ENCODE measurements around the gene OR4D9. TPM values are rescaled to one million over a fixed set of nuclear protein-coding genes. Genes with fewer than 3 reads are reported as not detected.
"Not testable (repeated sequence)": the region's sequence is repeated elsewhere in the genome, so short reads cannot be mapped to it uniquely, and the experiment has no call there.

OR4D9 gene
- total RNA-seq, 6 experiments from 2014 or later = not detected

DNA sequence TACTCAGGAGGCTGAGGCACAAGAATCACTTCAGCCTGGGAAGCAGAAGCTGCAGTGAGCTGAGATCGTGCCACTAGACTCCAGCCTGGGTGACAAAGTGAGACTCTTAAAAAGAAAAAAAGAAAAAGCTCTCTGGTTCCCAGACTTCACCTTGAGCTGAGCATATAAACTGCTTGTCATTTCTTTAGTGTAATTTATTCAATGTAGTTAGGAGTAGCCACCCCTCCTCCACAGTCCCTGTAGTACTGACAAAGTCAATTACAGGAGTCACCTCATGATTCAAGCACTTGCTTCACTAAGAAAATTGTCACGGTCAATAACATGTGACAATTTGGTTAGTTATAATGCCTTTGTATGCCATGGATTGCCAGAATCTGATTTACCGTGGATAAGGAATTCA, 31.0 kb upstream of the OR4D9 start:
- TF ChIP-seq, protein P1, sequence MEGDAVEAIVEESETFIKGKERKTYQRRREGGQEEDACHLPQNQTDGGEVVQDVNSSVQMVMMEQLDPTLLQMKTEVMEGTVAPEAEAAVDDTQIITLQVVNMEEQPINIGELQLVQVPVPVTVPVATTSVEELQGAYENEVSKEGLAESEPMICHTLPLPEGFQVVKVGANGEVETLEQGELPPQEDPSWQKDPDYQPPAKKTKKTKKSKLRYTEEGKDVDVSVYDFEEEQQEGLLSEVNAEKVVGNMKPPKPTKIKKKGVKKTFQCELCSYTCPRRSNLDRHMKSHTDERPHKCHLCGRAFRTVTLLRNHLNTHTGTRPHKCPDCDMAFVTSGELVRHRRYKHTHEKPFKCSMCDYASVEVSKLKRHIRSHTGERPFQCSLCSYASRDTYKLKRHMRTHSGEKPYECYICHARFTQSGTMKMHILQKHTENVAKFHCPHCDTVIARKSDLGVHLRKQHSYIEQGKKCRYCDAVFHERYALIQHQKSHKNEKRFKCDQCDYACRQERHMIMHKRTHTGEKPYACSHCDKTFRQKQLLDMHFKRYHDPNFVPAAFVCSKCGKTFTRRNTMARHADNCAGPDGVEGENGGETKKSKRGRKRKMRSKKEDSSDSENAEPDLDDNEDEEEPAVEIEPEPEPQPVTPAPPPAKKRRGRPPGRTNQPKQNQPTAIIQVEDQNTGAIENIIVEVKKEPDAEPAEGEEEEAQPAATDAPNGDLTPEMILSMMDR (IDR thresholded peaks at IDR 0.05) = no peak
- H3K4me1 Mint-ChIP-seq (ENCODE audit: low read depth) = no peaks in the 10 kb centered on the region
- H3K27me3 Mint-ChIP-seq (ENCODE audit: insufficient read depth) = no peaks in the 10 kb centered on the region; the same call in 1 of the 2 replicates
- H3K27ac Mint-ChIP-seq = no peak overlapping the region
- H3K4me3 Mint-ChIP-seq = no peak overlapping the region
- no peaks in the 10 kb centered on the region for H3K9me3 Mint-ChIP-seq
- H3K36me3 Mint-ChIP-seq (ENCODE audit: low read depth) = no peaks in the 10 kb centered on the region
- no peak for DNase-seq

DNA sequence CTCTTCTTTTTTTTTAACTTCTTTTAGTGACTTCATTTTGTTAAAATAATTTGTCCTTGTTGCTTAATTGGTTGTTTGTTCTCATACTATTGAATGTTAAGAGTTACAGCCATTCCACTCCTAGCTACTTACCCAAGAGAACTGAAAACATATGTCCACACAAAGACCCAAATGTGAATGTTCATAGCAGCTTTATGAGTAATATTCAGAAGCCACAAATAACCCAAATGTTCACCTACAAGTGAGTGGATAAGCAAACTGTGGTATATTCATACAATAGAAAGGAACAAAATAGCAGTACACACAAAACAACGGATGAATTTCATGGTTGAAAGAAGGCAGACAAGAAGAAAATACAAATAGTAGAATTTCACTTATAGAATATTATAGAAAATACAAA, 9.4 kb upstream of the OR4D9 start:
- TF ChIP-seq, protein P1 (IDR thresholded peaks at IDR 0.05) = no peak
- no peak for DNase-seq
- Mint-ChIP-seq H3K4me3 (no peak overlapping the region), H3K4me1 (ENCODE audit: low read depth) (no peaks in the 10 kb centered on the region), H3K36me3 (ENCODE audit: low read depth) (no peaks in the 10 kb centered on the region), H3K27ac (no peak overlapping the region), H3K27me3 (ENCODE audit: insufficient read depth) (peaks cover 6% of the 10 kb centered on the region), H3K9me3 (no peaks in the 10 kb centered on the region)

DNA sequence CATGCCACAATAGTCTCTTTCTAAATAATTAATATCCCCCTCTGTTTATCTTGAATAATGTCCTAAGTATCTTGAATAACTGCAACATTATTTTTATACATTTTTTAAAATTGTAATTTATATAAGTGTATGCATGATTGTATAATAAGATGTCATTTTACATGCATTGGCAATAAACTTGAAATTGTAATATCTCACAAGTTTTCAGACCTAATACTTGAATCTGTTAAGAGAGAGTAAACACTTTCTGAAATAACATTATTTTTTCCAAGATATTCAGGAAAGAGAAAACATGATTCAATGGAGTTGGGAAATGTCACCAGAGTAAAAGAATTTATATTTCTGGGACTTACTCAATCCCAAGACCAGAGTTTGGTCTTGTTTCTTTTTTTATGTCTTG, 8.1 kb upstream of the OR4D9 start, which contains the start of gene OR4D11:
TSS of gene OR4D11 (plus strand) at position 301 of the 400 bp plus-strand sequence. CDS start at position 301, 0 bp downstream.
- Mint-ChIP-seq H3K4me1 (ENCODE audit: low read depth) (no peaks in the 10 kb centered on the region), H3K9me3 (no peaks in the 10 kb centered on the region), H3K27me3 (ENCODE audit: insufficient read depth) (peaks cover 6% of the 10 kb centered on the region), H3K4me3 (no peak within 1 kb of the TSS), H3K36me3 (ENCODE audit: low read depth) (no peaks in the 10 kb centered on the region), H3K27ac (no peak within 1 kb of the TSS)
- DNase-seq = no peak
- TF ChIP-seq, protein P1 (IDR thresholded peaks at IDR 0.05) = no peak

DNA sequence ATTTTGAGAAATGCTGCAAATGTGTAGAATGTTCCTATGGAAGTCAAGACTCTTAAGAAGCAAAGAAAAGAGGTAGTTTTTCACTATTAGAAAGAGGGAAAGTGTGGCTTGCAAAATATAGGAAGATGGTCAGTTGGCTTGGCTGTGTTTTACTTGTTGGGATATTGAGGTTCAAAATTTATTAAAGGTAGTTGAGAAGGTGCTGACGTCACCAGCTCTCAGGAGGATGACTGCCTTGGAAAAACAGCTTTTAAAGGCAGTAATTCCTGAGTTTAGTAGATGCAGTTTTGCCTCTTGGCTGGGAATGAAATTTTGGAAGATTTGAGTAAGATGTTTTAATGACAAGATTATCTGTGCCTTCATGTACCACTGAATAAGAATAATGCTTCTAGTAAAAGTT, 336 bp downstream of the OR4D9 start:
- Mint-ChIP-seq H3K27ac (no peak overlapping the region), H3K9me3 (no peaks in the 10 kb centered on the region), H3K36me3 (ENCODE audit: low read depth) (no peaks in the 10 kb centered on the region), H3K27me3 (ENCODE audit: insufficient read depth) (peaks cover 1% of the 10 kb centered on the region), H3K4me3 (no peak overlapping the region), H3K4me1 (ENCODE audit: low read depth) (no peaks in the 10 kb centered on the region)
- TF ChIP-seq, protein P1 (IDR thresholded peaks at IDR 0.05) = no peak
- no peak for DNase-seq

DNA sequence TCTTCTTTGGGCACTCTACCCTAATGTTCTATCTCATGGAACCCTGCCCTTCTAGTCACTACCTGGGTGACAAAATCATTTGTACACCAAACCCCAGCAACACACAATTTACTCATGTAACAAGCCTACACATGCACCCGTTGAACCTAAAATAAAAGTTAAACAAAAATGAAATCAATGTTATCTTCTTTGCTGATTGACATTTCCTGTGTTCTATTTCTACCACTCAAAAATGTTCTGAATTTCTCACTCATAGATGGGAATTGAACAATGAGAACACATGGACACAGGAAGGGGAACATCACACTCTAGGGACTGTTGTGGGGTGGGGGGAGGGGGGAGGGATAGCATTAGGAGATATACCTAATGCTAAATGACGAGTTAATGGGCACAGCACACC, 8.8 kb downstream of the OR4D9 start:
- not testable (repeated sequence) for H3K4me1 Mint-ChIP-seq (ENCODE audit: low read depth); DNase-seq; H3K4me3 Mint-ChIP-seq; H3K36me3 Mint-ChIP-seq (ENCODE audit: low read depth); H3K27ac Mint-ChIP-seq; H3K9me3 Mint-ChIP-seq
- peaks cover 12% of the 10 kb centered on the region for H3K27me3 Mint-ChIP-seq (ENCODE audit: insufficient read depth)

DNA sequence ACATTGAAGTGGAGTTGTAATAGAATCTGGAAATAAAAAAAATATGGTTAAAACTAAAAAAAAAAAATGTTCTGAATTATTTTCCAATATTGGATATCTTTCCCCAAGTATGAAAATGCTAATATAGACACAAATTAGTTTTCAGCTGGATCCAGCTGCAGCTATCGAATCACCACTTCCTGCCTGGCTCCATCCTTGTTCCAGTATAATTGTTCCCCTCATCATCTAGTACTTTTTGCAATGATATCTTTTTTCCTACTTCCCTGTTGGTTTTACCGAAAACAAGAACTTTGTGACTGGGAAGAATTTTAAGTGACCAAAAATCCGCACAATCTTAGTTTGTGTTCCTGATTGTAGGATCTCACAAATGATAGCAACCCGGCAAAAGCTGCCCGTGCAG, 9.4 kb downstream of the OR4D9 start:
- no peaks in the 10 kb centered on the region for H3K4me1 Mint-ChIP-seq (ENCODE audit: low read depth)
- no peak overlapping the region for H3K4me3 Mint-ChIP-seq
- no peaks in the 10 kb centered on the region for H3K36me3 Mint-ChIP-seq (ENCODE audit: low read depth)
- peaks cover 14% of the 10 kb centered on the region; the same call in 1 of the 2 replicates for H3K27me3 Mint-ChIP-seq (ENCODE audit: insufficient read depth)
- no peaks in the 10 kb centered on the region for H3K9me3 Mint-ChIP-seq
- H3K27ac Mint-ChIP-seq = no peak overlapping the region
- TF ChIP-seq, protein P1 (IDR thresholded peaks at IDR 0.05) = no peak
- no peak for DNase-seq

All from HFFc6 (cell line).